HEK293T (cell line): Measurements from ENCODE around the gene KLHL41.

Experiments used
- ARNT ChIP-seq: fragments of 450-650 bp; IDR thresholded peaks from 2 replicates; pipeline ENCODE4 v1.6.1; 2017; ENCODE audit warnings: mild to moderate bottlenecking
- FOXM1 ChIP-seq: fragments of 450-650 bp; IDR thresholded peaks from 2 replicates; pipeline ENCODE4 v1.6.1; 2017; ENCODE audit warnings: mild to moderate bottlenecking, borderline replicate concordance
- L3MBTL2 ChIP-seq: fragments of 450-650 bp; conservative IDR thresholded peaks from 2 replicates; pipeline ENCODE4 v1.6.1; 2016; ENCODE audit warnings: mild to moderate bottlenecking
- PKNOX1 ChIP-seq: fragments of 450-650 bp; IDR thresholded peaks from 2 replicates; pipeline ENCODE4 v1.6.1; 2016
- SUZ12 ChIP-seq: fragments of 450-650 bp; IDR thresholded peaks from 2 replicates; pipeline ENCODE4 v1.6.1; 2016; ENCODE audit warnings: mild to moderate bottlenecking
- TARDBP ChIP-seq: fragments of 450-650 bp; IDR thresholded peaks from 2 replicates; pipeline ENCODE4 v1.6.1; 2016

- TF ChIP-seq PKNOX1 (no peak), TARDBP (no peak), FOXM1 (no peak), L3MBTL2 (no peak), SUZ12 (no peak), ARNT (no peak)
These were observed 1.8 kb upstream of the KLHL41 start for GRCh38 chr2:169507698-169508097.
